Sciatic nerve (tissue), 2 donors: ENCODE data around the gene POP4. TPM values are rescaled to one million over a fixed set of nuclear protein-coding genes. Genes with fewer than 3 reads are reported as not detected.
A peak's percentile ranks its signal among the peaks of the same experiment; 100 is the strongest.
"Not testable (repeated sequence)": the region's sequence is repeated elsewhere in the genome, so short reads cannot be mapped to it uniquely, and the experiment has no call there.

ENCODE experiments used
- ATAC-seq: fragments of 200-7000 bp; cut with Tn5 transposase; one replicate; pipeline ENCODE4 v1.9.1; 2020; ENCODE audit warnings: mild to moderate bottlenecking, moderate library complexity
- DNase-seq: peaks from one replicate; pipeline ENCODE4 v3.0.0-alpha.2; 2020; ENCODE audit warnings: low spot score
- intact Hi-C: fragments of 100-400 bp; cut with DNase I; formaldehyde crosslinking; loops from one replicate; pipeline ENCODE4 v1.14.2; 2022
- total RNA-seq: library from RNA; stranded (reverse); fragmentation: NEBNext Ultra II Directional; extraction: Animal tissue kit (Norgen Biotek cat#: 25700); gene quantifications from one replicate; pipeline ENCODE4 v1.2.1, GENCODE V29; 2021
- donor health status: DM: no; HTN: no; CAD: no.
- donor health status: DM: no; HTN: no; CAD: no.

The POP4 gene
- total RNA-seq: 40.0 TPM

DNA sequence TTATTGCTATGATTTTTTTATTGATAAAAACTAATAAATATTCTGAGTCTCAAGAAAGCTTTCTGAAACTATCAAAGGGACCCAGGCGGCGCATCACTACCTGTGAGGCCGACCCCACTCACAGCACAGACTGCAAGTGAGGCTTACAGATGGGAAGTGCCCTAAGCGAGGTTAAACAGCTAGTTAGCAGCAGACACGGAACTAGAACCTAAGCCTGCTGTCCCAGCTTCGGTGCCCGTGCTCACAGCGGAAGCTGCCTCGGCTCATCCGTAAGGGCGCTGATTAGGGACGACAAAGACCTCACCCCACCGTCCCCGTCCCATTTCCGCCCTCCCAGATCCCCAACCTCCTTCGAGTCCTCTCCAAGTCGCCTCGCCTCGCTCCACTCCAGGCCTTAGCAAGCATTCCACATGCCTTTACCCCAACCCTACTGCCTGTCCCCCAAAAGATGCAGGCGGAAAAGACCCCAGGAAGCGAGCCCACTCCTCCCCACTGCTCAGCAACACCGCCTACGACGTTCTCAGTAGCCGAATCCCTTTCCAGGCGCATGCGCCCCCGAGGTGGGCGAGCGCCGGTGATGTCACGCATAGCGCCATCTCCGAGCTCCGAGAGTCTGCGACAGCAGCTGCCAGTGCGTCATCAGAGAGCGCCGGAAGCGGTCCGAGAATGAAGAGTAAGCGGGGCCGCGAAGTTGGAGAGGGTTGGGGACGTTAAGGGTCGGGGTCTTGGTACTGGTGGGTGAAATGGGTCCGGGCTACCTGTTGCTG, at the start of gene POP4:
Gene POP4 (plus strand): TSS at position 631 of the 767 bp plus-strand sequence. CDS start 36 bp downstream, at position 667.
- intact Hi-C loops: no loop called here
- peak; percentile 100 for DNase-seq
- peak; percentile 98 for ATAC-seq

DNA sequence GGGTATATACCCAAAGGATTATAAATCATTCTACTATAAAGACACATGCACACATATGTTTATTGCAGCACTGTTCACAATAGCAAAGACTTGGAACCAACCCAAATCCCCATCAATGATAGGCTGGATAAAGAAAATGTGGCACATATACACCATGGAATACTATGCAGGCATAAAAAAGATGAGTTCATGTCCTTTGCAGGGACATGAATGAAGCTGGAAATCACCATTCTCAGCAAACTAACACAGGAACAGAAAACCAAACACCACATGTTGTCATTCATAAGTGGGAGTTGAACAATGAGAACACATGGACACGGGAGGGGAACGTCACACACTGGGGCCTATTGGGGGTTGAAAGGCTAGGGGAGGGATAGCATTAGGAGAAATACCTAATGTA, 47.0 kb upstream of the POP4 start:
- DNase-seq, ATAC-seq, intact Hi-C loops: not testable (repeated sequence)

DNA sequence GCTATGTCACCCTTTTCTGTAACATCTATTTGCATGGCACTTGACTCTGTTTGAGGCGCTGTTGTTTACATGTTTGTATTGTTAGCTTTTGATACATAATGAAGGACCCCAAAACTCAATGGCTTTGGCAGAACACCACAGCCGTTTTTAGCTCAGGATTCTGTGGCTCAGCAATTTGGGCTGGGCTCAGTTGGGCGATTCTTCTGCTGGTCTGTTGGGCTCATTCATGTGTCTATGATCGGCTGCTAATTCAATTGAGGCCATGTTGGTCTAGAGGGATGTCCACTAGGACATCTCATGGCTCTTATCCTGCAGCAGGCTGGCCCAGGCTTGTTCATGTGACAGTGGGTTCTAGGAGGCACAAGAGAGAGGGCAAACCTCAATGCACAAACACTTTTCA, 46.3 kb upstream of the POP4 start:
- intact Hi-C loops: no loop called here
- no peak for ATAC-seq
- no peak for DNase-seq

DNA sequence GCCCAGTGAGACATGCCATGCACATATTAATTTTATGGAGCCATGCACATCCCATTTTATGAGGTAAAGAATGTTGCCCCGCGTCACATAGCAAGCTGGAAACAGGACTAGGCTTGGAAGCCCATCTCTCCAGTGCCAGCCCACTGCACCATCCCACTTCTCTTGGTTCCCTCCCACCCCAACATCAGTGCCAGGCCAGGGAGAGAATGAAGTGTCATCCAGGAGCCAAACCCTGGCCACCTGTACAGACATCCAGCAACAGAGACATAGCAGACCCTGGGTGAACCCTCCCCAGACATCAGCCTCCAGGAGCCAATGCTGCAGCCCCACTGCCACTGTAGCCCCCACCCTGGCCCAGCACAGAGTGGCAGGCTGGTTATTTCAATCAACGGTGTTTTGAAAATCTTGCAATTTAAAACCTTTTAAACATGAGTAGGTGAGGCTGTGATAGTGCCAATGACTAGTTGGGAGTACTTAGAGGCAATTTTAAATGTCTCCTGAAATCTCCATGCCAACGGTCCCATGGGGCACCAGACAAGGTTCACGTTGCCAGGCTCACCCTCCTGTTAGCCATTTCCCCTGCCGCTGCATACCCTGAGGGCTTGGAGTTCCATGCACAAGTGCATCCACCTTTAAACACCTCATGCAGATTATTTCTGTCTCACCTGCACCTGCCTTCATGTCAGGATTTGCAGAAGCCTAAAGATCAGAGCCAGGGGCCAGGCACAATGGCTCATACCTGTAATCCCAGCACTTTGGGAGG, 45.6 kb upstream of the POP4 start:
- ATAC-seq (no peak), DNase-seq (no peak)
- intact Hi-C loops: no loop called here

GRCh38 chr19:29561601-29562000, 44.5 kb upstream of the POP4 start:
- DNase-seq: no peak
- intact Hi-C loops: no loop called here
- ATAC-seq: no peak

GRCh38 chr19:29562299-29563297, 43.5 kb upstream of the POP4 start:
- no peak for ATAC-seq
- DNase-seq: no peak

GRCh38 chr19:29563486-29564101, 42.5 kb upstream of the POP4 start:
- intact Hi-C loops: no loop called here
- DNase-seq: no peak
- no peak for ATAC-seq

More at GRCh38 chr19:29562299-29563297, 43.5 kb upstream of the POP4 start:
- intact Hi-C loops: no loop called here

GRCh38 chr19:29564574-29565005, 41.5 kb upstream of the POP4 start:
- ATAC-seq: no peak
- no peak for DNase-seq
- intact Hi-C loops: no loop called here

DNA sequence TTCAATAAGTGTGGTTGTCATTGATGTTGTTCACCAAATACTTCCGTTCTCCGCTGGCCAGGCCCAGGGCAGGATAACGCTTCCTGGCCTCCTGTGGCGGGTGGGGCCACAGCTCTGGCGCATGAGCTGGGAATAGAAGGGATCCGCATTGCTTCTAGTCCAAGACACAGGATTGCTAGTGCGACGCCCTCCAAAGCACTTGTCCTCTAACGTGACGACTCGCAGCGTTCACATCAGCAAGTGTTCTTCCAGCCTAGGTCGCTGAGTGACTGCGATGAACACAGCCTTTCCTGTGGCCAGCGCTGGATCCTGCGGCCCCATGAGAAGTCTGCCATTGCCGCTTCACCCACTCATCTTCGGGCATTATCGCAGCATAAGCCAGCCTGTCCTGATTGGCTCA, 40.9 kb upstream of the POP4 start:
- no peak for ATAC-seq
- intact Hi-C loops: no loop called here
- no peak for DNase-seq

- ATAC-seq (no peak), DNase-seq (no peak)
- intact Hi-C loops: no loop called here
These were observed 39.5 kb upstream of the POP4 start for GRCh38 chr19:29566496-29567054.

DNA sequence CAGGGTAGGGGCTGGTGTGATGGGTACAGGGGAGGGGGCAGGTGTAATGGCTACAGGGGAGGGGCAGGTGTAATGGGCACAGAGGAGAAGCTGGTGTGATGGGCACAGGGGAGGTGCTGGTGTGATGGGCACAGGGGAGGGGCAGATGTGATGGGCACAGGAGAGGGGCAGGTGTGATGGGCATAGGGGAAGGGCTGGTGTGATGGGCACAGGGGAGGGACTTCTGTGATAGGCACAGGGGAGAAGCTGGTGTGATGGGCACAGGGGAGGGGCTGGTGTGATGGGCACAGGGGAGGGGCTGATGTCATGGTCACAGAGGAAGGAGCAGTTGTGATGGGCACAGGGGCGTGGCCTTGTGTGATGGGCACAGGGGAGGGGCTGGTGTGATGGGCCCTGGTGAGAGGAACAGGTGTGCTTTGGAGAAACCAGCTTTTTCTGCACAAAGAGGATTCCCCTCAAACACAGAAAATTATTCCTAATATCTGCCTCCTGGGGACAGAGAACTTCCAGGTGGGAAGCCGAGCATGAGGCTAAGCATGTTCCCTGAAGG, 38.6 kb upstream of the POP4 start:
- no peak for DNase-seq
- ATAC-seq: no peak
- intact Hi-C loops: no loop called here

DNA sequence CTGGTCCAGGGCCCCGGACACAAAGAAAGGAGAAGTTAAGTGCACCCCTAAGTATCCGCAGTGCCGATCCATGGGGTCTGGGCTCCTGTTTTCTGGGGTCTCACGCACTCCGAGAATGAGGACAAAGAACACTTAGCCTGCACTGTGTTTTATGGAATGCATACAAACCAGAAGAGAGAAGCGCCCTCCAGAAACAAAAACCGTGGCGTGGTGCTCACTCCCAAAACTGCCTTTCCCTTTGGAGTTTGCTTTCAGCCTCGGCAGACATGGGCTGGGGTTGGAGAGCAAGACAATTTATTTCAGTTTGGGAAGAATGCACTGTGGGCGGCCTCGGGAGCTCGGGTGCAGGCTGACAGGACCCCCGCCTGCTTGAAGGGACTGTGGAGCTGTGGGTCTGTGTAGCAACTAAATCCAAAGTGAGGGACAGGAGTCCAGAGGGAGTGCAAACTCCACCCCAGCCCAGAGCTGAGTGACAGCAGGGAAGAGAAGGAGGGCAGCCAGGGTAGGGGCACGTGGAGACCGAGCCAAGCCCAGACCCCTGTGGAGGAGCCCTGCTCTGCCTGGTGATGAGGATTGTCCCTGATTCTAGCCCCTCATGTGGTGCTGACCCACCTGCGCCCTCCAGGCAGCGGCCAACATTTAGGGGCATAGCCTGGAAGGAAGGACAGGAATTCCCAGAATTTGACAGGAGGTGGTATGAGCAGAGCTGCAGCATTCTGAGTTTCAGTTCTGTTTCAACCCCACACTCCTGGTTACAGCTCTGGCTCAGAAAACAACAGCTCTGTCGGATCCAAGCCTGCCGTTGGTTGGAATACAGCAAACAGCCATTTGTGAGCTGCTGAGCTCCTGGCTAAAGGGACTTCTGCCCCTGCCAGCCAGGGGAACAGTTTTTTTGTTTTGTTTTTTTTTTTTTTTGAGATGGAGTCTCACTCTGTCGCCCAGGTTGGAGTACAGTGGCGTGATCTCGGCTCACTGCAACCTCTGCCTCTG, 37.8 kb upstream of the POP4 start:
- no peak for ATAC-seq
- no peak for DNase-seq
- intact Hi-C loops: no loop called here

GRCh38 chr19:29569038-29569911, 36.8 kb upstream of the POP4 start:
- intact Hi-C loops: no loop called here
- DNase-seq (no peak), ATAC-seq (no peak)

DNA sequence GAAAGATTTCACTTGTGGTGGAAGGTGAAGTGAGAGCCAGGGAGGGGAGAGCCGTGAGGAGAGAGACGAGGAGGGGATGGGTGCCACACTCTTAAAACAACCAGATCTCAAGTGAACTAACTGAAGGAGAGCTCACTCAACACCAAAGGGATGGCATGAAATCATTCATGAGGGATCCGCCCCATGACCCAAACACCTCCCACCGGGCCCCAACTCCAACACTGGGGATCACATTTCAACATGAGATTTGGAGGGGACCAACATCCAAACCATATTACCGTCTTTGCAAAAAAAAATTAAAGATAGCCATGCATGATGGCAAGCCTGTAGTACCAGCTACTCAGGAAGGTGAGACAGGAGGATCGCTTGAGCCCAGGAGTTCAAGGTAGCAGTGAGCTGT, 34.9 kb upstream of the POP4 start:
- ATAC-seq: no peak
- intact Hi-C loops: no loop called here
- no peak for DNase-seq

- no peak for DNase-seq
- intact Hi-C loops: no loop called here
These were observed 32.6 kb upstream of the POP4 start for GRCh38 chr19:29573486-29573885.

GRCh38 chr19:29574510-29574909, 31.6 kb upstream of the POP4 start:
- no peak for DNase-seq
- no peak for ATAC-seq
- intact Hi-C loops: no loop called here

More at GRCh38 chr19:29573486-29573885, 32.6 kb upstream of the POP4 start:
- no peak for ATAC-seq
